ENCODE measurements around the gene MOGAT3. TPM values are rescaled to one million over a fixed set of nuclear protein-coding genes. Genes with fewer than 3 reads are reported as not detected.
A peak's percentile ranks its signal among the peaks of the same experiment; 100 is the strongest.

Gene MOGAT3
- total and polyA plus RNA-seq, 8 donors = 1.7 to 2.3 TPM; not detected in 6

- Histone ChIP-seq H3K4me3 (no peak overlapping the region), H3K36me3 (no peaks in the 10 kb centered on the region), H3K27ac (no peak overlapping the region), H3K27me3 (peaks cover 23 to 97% (median 85%) of the 10 kb centered on the region in 3 donors), H3K4me1 (peaks cover 11 to 31% (median 20%) of the 10 kb centered on the region in 4 donors), H3K9me3 (no peaks in the 10 kb centered on the region)
- intact Hi-C loops (cut with DNase I; ENCODE audit: low total_unique reads) = no loop called here
- DNase-seq = peak in 1 of 2 donors; percentile 36
- TF ChIP-seq POLR2AphosphoS5 (IDR thresholded peaks at IDR 0.05) = no peak
- 1 to 4% (median 2%) methylated on average over 19 to 20 of the region's 20 CpGs for WGBS, 5 donors
These were observed 21.7 kb downstream of the MOGAT3 start for GRCh38 chr7:101179117-101179516.

GRCh38 chr7:101177644-101178043 is 23.2 kb downstream of the MOGAT3 start:
- WGBS, 5 donors = 56 to 65% (median 60%) methylated on average over 1 to 2 of the region's 2 CpGs
- peaks cover 24 to 44% (median 35%) of the 10 kb centered on the region in 4 donors for H3K4me1 ChIP-seq
- intact Hi-C loops (cut with DNase I; ENCODE audit: low total_unique reads) = no loop called here
- no peak for DNase-seq
- no peaks in the 10 kb centered on the region for H3K9me3 ChIP-seq
- no peak overlapping the region for H3K4me3 ChIP-seq
- TF ChIP-seq POLR2AphosphoS5 (IDR thresholded peaks at IDR 0.05) = no peak
- no peak for TF ChIP-seq CTCF (IDR thresholded peaks at IDR 0.05)
- TF ChIP-seq EP300 (IDR thresholded peaks at IDR 0.05) = no peak
- no peaks in the 10 kb centered on the region for H3K36me3 ChIP-seq
- peaks cover 25 to 100% (median 99%) of the 10 kb centered on the region in 3 donors for H3K27me3 ChIP-seq
- no peak overlapping the region for H3K27ac ChIP-seq

- no peaks in the 10 kb centered on the region for H3K36me3 ChIP-seq
- H3K9me3 ChIP-seq = no peaks in the 10 kb centered on the region
- intact Hi-C loops (cut with DNase I; ENCODE audit: low total_unique reads) = no loop called here
- no peak for TF ChIP-seq CTCF (IDR thresholded peaks at IDR 0.05)
- no peak for TF ChIP-seq POLR2A (IDR thresholded peaks at IDR 0.05)
- TF ChIP-seq POLR2AphosphoS5 (IDR thresholded peaks at IDR 0.05) = no peak
- no peak for TF ChIP-seq EP300 (IDR thresholded peaks at IDR 0.05)
- H3K27ac ChIP-seq = no peak overlapping the region
- WGBS, 5 donors = 29 to 39% (median 34%) methylated on average over 3 of the region's 3 CpGs
- no peak overlapping the region for H3K4me3 ChIP-seq
- peaks cover 36 to 52% (median 48%) of the 10 kb centered on the region in 4 donors for H3K4me1 ChIP-seq
- H3K27me3 ChIP-seq = peaks cover 42 to 100% (median 100%) of the 10 kb centered on the region in 3 donors
- DNase-seq = no peak
These were observed 25.2 kb downstream of the MOGAT3 start for GRCh38 chr7:101175664-101176063.

GRCh38 chr7:101174322-101174854 is 26.4 kb downstream of the MOGAT3 start:
- TF ChIP-seq POLR2AphosphoS5 (IDR thresholded peaks at IDR 0.05) (no peak), CTCF (IDR thresholded peaks at IDR 0.05) (no peak), EP300 (IDR thresholded peaks at IDR 0.05) (no peak), POLR2A (IDR thresholded peaks at IDR 0.05) (no peak)
- no peak for DNase-seq
- Histone ChIP-seq H3K4me3 (no peak overlapping the region), H3K36me3 (no peaks in the 10 kb centered on the region), H3K4me1 (peaks cover 28 to 54% (median 49%) of the 10 kb centered on the region in 4 donors), H3K9me3 (no peaks in the 10 kb centered on the region), H3K27ac (no peak overlapping the region), H3K27me3 (peaks cover 35 to 100% (median 100%) of the 10 kb centered on the region in 3 donors)
- intact Hi-C loops (cut with DNase I; ENCODE audit: low total_unique reads) = no loop called here
- 6 to 13% (median 7%) methylated on average over 10 to 28 of the region's 28 CpGs for WGBS, 5 donors

- H3K4me3 ChIP-seq = peak overlapping the region in 3 of 4 donors; percentile 4 to 35 (median 28)
- DNase-seq = peak; percentile 34 to 47
- peaks cover 40 to 100% (median 100%) of the 10 kb centered on the region in 3 donors for H3K27me3 ChIP-seq
- intact Hi-C loops (cut with DNase I; ENCODE audit: low total_unique reads) = no loop called here
- WGBS, 5 donors = 3 to 9% (median 7%) methylated on average over 16 of the region's 16 CpGs
- no peaks in the 10 kb centered on the region for H3K36me3 ChIP-seq
- H3K9me3 ChIP-seq = no peaks in the 10 kb centered on the region
- TF ChIP-seq EP300 (IDR thresholded peaks at IDR 0.05) (no peak), POLR2A (IDR thresholded peaks at IDR 0.05) (no peak), POLR2AphosphoS5 (IDR thresholded peaks at IDR 0.05) (no peak), CTCF (IDR thresholded peaks at IDR 0.05) (no peak)
- peaks cover 25 to 51% (median 47%) of the 10 kb centered on the region in 4 donors for H3K4me1 ChIP-seq
- H3K27ac ChIP-seq = no peak overlapping the region
These were observed 27.0 kb downstream of the MOGAT3 start for GRCh38 chr7:101173752-101174244.

Measured in stomach (tissue), 9 donors.